Measurements from ENCODE around the gene MPP2.

- TF ChIP-seq EZH2 (IDR thresholded peaks at IDR 0.05; ENCODE audit: borderline replicate concordance, low read depth, low read length, poor library complexity, severe bottlenecking), result no peak
- TF ChIP-seq, protein P1, sequence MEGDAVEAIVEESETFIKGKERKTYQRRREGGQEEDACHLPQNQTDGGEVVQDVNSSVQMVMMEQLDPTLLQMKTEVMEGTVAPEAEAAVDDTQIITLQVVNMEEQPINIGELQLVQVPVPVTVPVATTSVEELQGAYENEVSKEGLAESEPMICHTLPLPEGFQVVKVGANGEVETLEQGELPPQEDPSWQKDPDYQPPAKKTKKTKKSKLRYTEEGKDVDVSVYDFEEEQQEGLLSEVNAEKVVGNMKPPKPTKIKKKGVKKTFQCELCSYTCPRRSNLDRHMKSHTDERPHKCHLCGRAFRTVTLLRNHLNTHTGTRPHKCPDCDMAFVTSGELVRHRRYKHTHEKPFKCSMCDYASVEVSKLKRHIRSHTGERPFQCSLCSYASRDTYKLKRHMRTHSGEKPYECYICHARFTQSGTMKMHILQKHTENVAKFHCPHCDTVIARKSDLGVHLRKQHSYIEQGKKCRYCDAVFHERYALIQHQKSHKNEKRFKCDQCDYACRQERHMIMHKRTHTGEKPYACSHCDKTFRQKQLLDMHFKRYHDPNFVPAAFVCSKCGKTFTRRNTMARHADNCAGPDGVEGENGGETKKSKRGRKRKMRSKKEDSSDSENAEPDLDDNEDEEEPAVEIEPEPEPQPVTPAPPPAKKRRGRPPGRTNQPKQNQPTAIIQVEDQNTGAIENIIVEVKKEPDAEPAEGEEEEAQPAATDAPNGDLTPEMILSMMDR (conservative IDR thresholded peaks at IDR 0.05; ENCODE audit: low read depth, low read length), result no peak
Measured at GRCh38 chr17:43931062-43931571, 23.8 kb upstream of the MPP2 start.
